SKM-1 treated with dmso at 0.1 percent for 144 hours (cell line): ENCODE results near the gene RASSF4.

ENCODE experiments used
- DNase-seq: peaks from one replicate; lab custom pipeline; 2025; ENCODE audit not compliant: unreplicated experiment; lab: John Stamatoyannopoulos, UW

Gene RASSF4

DNA sequence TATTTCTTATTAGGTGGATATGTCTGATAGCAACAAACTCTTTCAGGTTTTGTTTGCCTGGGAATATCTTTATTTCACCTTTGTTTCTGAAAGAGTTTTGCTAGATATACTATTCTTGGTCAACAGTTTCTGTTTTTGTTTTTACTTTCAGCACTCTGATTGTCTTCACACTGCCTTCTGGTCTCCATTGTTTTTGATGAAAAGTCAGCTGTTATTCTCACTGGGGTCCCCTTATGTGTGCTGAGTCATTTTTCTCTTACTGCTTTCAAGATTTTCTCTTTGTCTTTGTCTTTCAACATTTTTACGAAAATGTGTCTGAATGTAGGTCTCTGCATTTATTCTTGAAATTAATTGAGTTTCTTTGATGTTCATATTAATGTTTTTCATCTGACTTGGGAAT, 15.2 kb upstream of the RASSF4 start:
- no peak for DNase-seq

- DNase-seq: no peak
Observed at GRCh38 chr10:44946205-44946604, 13.4 kb upstream of the RASSF4 start.

- no peak for DNase-seq
Observed at GRCh38 chr10:44947371-44948152, 12.0 kb upstream of the RASSF4 start.

DNA sequence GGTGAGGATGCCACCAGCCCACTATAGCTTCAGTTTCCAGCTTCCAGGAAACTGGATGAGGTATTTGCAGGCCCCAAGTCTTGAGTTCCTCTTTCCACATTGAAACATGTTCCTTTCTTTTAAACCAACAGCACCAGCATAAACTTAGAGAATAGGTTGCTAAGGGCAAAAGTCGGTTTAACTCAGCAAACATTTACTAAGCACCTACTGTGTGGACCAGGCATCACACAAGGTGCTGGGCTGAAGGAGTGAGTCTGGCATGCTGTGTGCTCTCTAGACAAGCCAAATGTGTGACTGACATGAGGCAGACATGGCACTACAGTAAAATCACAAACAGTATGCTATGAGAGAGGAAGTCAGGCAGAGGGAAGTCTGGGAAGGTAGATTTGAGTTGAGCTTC, 11.0 kb upstream of the RASSF4 start:
- peak; percentile 63 for DNase-seq

DNA sequence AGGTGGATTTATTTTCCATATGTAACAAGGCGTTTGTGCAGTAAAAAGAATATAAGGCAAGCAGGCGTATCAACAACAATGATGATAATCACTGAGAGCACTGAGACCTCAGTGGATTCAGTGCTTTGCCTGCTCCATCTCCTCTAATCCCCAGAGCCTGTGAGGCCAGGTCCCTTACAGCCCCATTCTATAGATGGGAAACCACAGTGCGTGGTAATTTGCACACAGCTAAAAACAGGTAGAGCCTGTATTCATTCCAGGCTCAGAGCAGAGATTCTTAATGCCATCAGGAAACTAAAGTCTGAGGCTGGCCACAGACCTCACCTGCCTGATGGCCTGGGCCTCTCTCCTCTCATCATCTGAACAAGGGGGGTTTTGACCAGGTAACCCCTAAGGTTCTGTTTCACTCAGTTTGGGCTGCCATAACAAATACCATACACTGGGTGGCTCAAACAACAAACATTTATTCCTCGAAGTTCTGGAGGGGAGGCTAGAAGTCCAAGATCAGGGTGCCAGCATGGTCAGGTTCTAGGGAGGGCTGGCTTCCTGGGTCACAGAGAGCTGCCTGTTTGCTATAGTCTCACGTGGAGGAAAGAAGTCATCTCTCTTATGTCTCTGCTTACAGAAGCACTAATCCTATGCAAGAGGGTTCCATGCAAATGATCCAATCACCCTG, 10.3 kb upstream of the RASSF4 start:
- DNase-seq: no peak

DNA sequence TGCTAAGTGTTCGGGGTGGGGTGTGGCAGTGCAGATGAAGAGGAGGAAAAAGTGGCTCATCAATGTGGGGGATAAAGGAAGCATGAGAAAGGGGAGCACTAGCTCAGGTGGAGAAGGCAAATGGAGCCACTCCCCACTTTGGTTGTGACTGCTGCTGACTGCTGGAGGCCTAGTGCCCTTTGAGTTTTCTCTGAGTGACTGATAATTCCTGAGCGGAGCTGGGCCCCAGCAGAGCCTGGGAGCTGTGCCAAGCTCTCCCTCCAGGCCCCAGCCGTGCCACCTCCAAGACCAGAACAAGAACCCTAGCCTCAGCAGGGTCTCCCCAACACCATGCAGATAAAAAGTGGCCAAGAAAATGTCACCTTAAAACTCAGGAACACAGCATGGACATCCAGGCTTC, 9.7 kb upstream of the RASSF4 start:
- no peak for DNase-seq

DNA sequence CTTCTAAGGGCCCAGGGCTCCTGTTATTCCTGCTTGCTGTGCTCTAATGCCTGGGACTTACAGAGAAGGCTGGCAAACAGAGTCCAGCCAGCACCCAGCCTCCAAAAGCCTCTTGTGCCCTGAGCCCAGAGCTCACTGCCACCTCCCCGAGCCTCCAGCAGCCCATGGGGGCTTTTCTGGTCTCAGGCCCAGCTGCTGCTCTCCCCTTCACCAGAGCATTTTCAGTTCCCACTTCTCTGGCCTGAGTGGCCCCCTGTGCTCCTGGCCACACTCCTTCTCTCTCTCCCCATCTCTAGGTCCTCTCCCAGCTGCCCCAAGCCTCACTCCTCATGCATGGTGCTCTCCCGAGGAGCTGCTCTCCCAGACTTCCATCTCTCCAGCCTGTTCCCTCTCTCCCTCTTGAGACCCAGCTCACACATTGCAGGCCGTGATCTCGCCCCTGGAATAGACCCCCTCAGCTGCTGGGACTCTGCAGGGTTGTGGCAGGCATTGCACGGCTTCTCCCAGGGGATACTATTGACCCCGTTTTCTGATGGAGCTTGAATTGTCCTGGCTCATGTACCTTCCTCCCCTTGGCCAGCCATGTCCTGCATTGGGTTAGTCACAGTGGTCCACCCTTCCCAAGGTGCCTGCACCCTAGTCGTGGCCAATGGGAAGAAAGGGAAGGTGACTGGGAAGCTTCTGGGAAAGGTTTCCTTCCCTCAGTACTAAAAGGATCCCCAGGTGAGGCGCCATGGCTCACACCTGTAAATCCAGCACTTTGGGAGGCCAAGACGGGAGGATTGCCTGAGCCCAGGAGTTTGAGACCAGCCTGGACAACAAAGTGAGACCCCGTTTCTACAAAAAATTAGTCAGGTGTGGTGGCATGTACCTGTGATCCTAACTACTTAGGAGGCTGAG, 9.0 kb upstream of the RASSF4 start:
- no peak for DNase-seq

GRCh38 chr10:44951576-44952226, 7.9 kb upstream of the RASSF4 start:
- DNase-seq: no peak

- DNase-seq: no peak
Observed at GRCh38 chr10:44952779-44953231, 6.8 kb upstream of the RASSF4 start.

DNA sequence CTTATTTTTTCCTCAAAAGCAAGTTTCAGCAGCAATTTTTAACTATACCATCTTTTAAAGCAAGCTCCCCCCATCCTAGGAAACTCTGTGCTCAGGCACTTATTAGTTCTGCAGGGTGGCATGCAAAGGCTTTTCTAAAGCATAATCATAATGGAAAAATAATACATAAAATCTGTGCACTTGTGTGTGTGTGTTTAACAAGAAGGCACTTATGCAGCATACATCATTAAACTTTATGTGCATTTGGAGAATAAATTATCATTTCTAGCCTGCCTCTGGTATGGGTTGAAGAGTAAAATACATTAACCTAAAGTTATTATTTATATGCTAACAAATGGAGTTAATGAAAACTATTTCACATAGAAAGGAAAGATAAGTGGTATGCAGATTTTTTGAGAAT, 5.6 kb upstream of the RASSF4 start:
- DNase-seq: no peak

GRCh38 chr10:44954962-44955361, 4.6 kb upstream of the RASSF4 start:
- no peak for DNase-seq

DNA sequence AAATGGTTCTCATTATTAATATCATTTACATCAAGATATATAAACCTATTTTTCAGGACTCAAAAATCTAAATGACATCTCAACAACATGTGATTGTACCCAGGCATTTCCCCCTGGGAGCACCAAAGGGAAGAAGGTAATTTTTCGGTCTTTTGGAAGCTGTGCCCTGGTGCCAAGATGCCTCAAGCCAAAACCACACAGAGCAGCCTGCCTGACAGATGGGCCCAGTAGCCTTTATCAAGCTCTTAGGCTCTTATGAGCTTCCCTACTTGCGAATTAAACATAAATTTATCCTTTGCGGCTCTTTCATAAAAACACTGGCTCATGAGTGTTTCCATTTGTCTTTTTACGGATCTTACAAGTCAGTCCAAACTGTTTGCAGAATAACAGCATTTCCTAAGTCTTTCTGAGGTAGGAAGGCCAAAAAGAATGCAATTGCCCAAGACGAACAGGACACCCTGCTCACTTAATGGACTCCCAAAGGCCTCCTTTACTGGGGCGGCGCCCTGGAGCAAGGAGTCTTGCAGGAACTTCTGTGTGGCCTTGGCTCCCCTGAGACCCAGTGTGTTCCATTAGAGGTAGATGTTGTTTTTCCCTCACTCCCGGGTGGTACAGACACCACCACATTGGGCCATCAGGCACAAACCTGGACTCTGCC, 4.1 kb upstream of the RASSF4 start:
- no peak for DNase-seq

DNA sequence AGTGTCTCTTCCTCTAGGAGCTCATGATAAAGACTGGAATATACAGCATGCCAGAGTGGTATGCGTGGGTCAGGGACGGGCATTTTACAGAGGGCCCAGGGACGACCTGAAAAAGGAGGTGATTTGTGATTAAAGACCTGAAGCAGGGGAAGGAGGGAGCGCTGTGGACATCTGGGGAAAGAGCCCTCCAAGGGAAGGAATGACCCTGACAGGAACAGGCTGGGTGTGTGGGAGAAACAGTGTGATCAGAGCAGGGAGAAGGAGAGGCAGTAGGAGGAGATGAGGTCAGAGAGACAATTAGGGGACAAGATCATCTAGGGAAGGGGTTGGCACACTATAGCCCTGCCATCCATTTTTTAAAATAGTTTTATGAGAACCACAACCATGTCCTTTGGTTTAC, 3.4 kb upstream of the RASSF4 start:
- DNase-seq: no peak

GRCh38 chr10:44956717-44957706, 2.6 kb upstream of the RASSF4 start:
- DNase-seq: no peak

DNA sequence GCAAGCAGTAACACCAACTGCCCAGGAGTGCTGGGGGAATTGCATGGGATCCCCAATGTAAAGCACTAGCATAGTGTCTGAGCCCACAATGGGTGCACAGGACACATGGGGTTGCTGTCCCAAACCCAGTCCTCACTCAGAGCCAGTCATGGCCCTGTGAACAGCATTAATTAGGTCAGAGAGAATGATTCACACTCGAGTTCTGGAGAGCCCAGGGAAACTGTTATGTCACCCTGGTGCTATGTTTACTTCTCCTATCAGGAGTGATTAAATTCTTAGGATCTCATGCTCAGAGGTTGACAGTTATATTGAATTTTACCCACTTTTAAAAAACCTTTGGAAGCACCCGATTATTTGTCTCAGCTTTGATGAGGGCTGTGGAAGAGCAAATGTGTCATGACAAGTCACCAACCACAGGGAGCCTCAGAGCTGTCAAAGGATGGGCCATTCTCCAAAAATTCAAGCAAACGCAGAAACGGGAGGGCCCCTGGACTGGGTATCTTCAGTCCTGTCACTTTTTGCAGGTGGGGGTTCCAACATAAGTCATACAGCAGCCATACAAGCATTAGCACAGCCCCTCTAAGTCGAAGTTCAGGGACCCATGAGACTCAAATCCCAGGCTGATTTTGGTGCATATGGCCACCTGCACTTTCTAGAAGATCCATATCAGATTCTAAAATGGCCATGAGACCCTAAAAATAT, 1.3 kb upstream of the RASSF4 start:
- DNase-seq: no peak

- DNase-seq: no peak
Observed at GRCh38 chr10:44958898-44959246, 730 bp upstream of the RASSF4 start.

DNA sequence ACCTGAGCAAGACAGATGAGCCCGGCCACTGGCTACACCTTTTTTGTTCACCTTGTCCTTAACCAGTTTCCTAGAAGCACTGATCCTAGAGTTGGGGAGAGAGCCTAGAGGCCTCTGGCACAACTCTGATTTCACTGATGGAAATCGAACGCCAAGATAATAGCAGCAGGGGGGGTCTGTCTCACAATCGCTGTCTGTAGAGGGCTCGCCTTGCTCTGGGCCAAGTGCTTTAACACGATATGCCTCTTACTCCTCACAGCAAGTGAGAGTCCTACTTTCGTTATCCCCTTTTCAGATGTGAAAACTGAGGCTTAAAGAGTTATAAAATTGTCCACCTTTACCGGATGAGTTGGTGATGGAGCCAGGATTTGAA, 472 bp downstream of the RASSF4 start:
- no peak for DNase-seq

GRCh38 chr10:44960482-44961229, 1.1 kb downstream of the RASSF4 start:
- no peak for DNase-seq
